ENCODE data around the gene LMNB1.
"Not testable (repeated sequence)": the region's sequence is repeated elsewhere in the genome, so short reads cannot be mapped to it uniquely, and the experiment has no call there.

LMNB1 gene

GRCh38 chr5:126778675-126779403 lies 1.9 kb downstream of the LMNB1 start:
- no peak for DNase-seq (ENCODE audit: low spot score)

GRCh38 chr5:126780165-126780827 lies 3.4 kb downstream of the LMNB1 start:
- peak; percentile 64 for DNase-seq (ENCODE audit: low spot score)

GRCh38 chr5:126788409-126788808 lies 11.5 kb downstream of the LMNB1 start:
- DNase-seq (ENCODE audit: low spot score) = not testable (repeated sequence)

- no peak for DNase-seq (ENCODE audit: low spot score)
Measured at GRCh38 chr5:126793097-126793496, 16.2 kb downstream of the LMNB1 start.

DNA sequence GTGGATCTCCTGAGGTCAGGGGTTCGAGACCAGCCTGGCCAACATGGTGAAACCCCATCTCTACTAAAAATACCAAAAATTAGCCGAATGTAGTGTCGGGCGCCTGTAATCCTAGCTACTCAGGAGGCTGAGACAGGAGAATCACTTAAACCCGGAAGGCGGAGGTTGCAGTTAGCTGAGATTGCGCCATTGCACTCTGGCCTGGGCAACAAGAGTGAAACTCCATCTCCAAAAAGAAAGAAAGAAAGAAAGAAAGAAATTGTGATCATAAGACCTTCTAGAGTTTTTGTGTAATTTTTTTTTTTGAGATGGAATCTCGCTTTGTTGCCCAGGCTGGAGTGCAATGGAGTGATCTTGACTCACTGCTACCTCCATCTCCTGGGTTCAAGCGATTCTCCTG lies 16.7 kb downstream of the LMNB1 start:
- DNase-seq (ENCODE audit: low spot score) = not testable (repeated sequence)

- DNase-seq (ENCODE audit: low spot score) = no peak
Measured at GRCh38 chr5:126794157-126794828, 17.4 kb downstream of the LMNB1 start.

GRCh38 chr5:126799780-126800179 lies 22.8 kb downstream of the LMNB1 start:
- no peak for DNase-seq (ENCODE audit: low spot score)

GRCh38 chr5:126801174-126801991 lies 24.4 kb downstream of the LMNB1 start:
- no peak for DNase-seq (ENCODE audit: low spot score)

DNA sequence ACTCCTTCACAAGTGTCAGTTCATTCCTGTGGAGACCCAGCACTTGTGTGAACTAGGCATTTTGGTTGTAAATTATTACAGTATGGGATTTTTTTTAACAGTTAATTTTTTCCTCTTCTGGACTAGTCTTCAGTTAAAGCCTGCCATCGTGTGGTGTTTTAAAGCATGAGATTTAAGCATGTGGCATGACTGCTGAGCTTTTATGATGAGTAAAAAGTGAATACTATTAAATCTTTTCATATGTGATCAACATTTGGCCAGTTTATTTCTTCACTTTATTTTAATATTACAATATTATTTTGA lies 25.0 kb downstream of the LMNB1 start:
- peak; percentile 39 for DNase-seq (ENCODE audit: low spot score)

DNA sequence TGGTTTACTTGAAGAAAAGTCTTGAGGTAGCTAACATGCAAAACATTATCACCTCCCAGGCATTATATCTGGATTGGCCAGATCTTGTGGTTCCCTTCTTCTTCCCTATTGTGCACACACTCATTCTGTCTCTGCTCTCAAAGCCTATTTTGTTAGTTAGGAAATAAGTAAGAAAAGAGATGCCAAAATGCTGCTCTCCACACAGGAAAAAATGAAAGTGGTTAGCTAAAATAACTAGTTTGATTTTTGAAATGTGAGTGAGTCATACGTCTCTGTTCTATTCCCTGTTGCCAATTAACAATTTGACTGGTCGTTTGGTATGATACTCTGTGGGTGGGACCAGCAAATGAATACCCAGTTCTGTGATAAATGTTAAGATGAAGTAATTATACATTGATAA lies 28.1 kb downstream of the LMNB1 start:
- DNase-seq (ENCODE audit: low spot score) = no peak

DNA sequence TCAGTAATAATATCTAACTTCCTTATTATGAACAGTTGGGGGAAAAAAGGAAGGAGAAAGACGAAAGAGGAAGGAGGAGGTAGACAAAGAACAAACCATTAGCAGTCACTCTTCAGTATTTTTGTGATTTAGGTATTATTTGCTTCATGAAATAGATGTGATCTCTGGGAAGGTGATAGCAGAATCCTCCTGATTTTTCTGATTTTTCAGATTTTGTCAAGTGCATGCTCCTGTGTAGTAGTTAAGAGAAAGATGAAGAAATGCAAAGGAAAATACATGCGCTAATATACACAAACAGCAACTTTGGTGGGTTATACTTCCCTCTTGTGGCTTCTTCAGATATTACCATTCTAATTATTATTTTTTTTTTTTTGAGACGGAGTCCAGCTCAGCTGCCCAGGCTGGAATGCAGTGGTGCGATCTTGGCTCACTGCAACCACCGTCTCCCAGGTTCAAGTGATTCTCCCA lies 31.6 kb downstream of the LMNB1 start:
- peak; percentile 51 for DNase-seq (ENCODE audit: low spot score)

DNA sequence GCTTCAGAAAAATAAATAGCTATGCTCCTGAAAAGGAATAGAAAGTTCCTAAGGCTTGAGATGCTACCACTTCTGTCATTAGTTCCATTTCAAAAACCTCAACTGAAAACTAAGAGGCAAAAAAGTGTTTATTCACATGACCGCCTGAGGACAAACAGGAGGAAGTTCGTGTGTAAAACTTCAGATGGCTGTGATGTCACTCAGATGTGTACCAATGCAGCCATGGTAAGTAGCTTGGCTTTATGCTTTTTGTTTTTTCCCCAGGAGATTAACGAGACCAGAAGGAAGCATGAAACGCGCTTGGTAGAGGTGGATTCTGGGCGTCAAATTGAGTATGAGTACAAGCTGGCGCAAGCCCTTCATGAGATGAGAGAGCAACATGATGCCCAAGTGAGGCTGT lies 33.0 kb downstream of the LMNB1 start:
- no peak for DNase-seq (ENCODE audit: low spot score)

DNA sequence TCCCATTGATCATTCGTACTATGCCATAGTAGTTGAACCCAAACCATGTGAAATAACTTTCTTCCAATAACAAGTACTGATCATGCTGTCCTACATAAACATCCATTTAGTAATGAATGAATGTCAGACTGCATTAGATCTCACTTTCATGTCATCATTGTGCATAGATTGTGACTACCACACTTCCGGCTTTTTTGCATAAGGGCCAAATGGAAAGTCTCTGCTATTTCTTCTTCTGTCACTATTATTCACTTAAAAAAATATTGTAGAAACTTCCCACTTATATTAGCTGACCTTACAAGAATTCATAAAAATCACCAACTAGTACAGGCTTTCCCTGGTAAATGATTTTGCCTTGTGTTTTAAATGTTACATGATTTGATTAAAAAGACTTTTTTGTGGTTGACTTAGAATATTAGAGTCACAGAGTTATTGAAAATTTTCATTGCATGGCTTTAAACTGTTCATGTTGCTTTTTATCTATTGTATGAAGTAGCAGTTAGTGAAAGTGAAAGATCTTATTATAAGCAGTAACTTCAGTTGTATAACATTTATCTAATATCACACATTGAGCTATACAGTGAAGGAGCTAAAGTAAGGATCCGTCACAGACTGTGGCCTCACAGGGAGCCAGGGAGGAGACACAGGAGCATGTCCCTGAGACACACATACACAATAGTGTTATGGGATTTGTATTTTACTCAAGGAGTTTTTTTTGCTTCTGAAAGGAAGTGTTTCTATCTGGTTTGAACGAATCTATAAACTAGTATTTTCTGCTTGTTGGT lies 33.9 kb downstream of the LMNB1 start:
- DNase-seq (ENCODE audit: low spot score) = no peak

GRCh38 chr5:126811515-126812198 lies 34.7 kb downstream of the LMNB1 start:
- peak; percentile 59 for DNase-seq (ENCODE audit: low spot score)

DNA sequence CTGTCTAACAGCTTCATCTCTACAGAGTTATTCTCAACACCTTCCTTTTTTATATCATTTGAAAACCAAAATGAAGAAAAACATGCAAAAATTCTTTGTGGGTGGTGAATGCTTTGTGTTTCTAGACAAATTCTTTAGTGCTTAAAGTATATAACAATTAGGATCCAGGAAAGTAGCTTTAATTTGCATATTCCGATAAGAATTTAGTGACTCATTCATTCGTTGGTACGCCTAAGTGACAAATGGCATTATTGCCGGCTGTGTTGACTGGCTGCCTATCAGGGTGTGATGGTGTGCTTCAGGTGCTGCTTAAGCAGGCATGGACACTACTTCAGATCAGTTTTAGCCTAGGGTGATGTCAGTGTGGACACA lies 35.2 kb downstream of the LMNB1 start:
- DNase-seq (ENCODE audit: low spot score) = no peak

DNA sequence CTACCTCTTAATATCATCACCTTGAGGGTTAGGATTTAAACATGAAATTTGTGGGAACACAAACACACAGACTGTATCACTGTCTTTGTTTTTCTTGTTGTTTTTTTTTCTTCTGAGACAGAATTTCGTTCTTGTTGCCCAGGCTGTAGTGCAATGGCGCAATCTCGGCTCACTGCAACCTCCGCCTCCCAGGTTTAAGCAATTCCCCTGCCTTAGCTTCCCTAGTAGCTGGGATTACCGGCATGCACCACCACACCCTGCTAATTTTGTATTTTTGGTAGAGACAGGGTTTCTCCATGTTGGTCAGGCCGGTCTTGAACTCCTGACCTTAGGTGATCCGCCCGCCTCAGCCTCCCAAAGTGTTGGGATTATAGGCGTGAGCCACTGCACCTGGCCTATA lies 36.9 kb downstream of the LMNB1 start:
- not testable (repeated sequence) for DNase-seq (ENCODE audit: low spot score)

DNA sequence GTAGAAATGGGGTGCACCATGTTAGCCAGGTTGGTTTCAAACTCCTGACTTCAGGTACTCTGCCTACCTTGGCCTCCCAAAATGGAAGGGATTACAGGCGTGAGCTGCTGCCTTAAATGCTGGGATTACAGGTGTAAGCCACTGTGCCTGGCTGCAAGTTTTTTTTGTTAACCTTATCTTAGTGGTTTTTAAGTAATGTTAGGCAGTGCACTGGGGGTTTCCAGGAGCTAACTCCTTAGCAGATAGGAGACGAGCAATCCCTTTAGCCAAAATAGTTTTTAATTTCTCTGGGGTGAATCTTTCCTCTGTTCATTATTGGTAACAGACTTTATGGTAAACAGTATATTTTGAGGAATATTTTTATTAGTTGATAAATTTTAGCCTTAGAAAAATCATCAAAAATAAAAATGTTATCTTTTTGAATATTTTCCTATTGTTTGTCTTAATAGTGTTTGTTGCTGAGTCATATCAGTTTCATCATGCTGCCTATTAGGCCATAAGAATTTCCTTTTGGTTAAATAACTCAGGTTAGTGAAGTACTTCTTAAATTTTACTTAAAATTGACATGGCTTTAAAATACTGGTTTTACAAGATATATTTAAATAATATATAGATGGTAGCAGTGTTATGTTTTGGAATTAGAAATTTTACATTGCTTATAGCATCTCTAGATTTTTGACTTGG lies 37.9 kb downstream of the LMNB1 start:
- no peak for DNase-seq (ENCODE audit: low spot score)

DNA sequence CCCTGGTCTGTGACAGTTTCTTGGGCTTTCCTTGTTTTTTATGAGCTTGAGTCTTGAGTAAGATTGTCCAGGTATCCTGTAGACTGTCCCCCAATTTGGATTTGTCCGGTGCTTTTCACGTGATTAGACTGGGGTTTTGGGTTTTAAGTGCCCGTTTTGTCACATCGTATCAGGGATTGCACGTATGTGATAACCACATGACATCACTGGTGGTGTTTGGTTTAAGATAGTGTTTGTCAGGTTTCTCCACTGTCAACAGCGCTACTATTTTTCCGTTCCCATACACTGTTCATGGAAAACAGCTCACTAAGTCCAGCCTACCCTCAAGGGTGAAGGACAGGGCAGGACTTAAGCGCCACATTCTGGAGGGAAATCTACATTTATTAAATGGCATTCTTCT lies 39.7 kb downstream of the LMNB1 start:
- DNase-seq (ENCODE audit: low spot score) = no peak

GRCh38 chr5:126818736-126819135 lies 41.8 kb downstream of the LMNB1 start:
- no peak for DNase-seq (ENCODE audit: low spot score)

DNA sequence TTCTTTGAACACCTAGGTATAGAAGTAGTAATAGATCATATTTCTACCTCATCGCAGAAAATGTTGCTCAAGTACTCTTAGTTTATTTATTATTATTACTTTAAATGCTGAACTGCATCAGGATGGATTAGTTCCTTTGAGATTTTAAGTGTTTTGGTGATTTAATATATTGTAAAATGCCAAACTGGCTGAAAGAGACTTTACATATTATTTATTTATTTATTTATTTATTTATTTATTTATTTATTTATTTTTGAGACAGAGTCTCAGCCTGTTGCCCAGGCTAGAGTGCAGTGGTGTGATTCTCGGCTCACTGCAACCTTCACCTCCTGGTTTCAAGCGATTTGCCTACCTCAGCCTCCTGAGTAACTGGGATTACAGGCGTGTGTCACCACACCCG lies 42.3 kb downstream of the LMNB1 start:
- DNase-seq (ENCODE audit: low spot score) = no peak

Data from kidney tubule cell (primary cell).